Mesenchymal stem cell (in vitro differentiated cells and primary cell): ENCODE measurements around the gene ULK4.
A peak's percentile ranks its signal among the peaks of the same experiment; 100 is the strongest.

ENCODE experiments used
- DNase-seq: peaks from one replicate; pipeline ENCODE4 v3.0.0-alpha.2; 2013
- H2AFZ ChIP-seq: one replicate; pipeline ENCODE4 v1.6.1; 2013; ENCODE audit warnings: low read depth, mild to moderate bottlenecking, control low read depth, inconsistent platforms, low read length, moderate library complexity
- H2AK5ac ChIP-seq: 2 replicates; pipeline ENCODE4 v1.6.1; 2013; ENCODE audit warnings: low read length, moderate library complexity, mild to moderate bottlenecking, inconsistent platforms; ENCODE audit not compliant: severe bottlenecking
- H2BK120ac ChIP-seq: one replicate; pipeline ENCODE4 v1.6.1; 2013; ENCODE audit warnings: low read depth, mild to moderate bottlenecking, inconsistent platforms, low read length, moderate library complexity
- H2BK12ac ChIP-seq, 2 experiments: one replicate each; pipeline ENCODE4 v1.6.1; 2013; ENCODE audit warnings: inconsistent platforms in 2 of 2, low read length in 2 of 2, mild to moderate bottlenecking in 2 of 2, moderate library complexity in 2 of 2, control low read depth in 1 of 2
- H2BK15ac ChIP-seq: one replicate; pipeline ENCODE4 v1.6.1; 2013; ENCODE audit warnings: mild to moderate bottlenecking, low read depth, inconsistent platforms; ENCODE audit not compliant: poor library complexity, severe bottlenecking
- H2BK5ac ChIP-seq: 2 replicates; pipeline ENCODE4 v1.6.1; 2013; ENCODE audit warnings: low read depth, mild to moderate bottlenecking, low read length, control low read depth, inconsistent platforms; ENCODE audit not compliant: poor library complexity, severe bottlenecking
- H3K14ac ChIP-seq, 2 experiments: one replicate each; pipeline ENCODE4 v1.6.1; 2013; ENCODE audit warnings: inconsistent platforms in 2 of 2, low read length in 2 of 2, control low read depth in 1 of 2, mild to moderate bottlenecking in 1 of 2, moderate library complexity in 1 of 2
- H3K18ac ChIP-seq, 2 experiments: one replicate each; pipeline ENCODE4 v1.6.1; 2013; ENCODE audit warnings: inconsistent platforms in 2 of 2, low read length in 2 of 2, control low read depth in 1 of 2, low read depth in 1 of 2, mild to moderate bottlenecking in 1 of 2
- H3K23ac ChIP-seq, 2 experiments: one replicate each; pipeline ENCODE4 v1.6.1; 2013; ENCODE audit warnings: inconsistent platforms in 2 of 2, low read length in 2 of 2, mild to moderate bottlenecking in 2 of 2, moderate library complexity in 2 of 2, control low read depth in 1 of 2
- H3K27ac ChIP-seq: 2 replicates; pipeline ENCODE4 v1.5.1; 2013; ENCODE audit warnings: mild to moderate bottlenecking, moderate library complexity, low read length, control low read depth, inconsistent platforms; ENCODE audit not compliant: poor library complexity, severe bottlenecking
- H3K27me3 ChIP-seq, 2 experiments: 2 replicates each; pipeline versions ENCODE4 v1.6.1 to v1.7.0; 2013; ENCODE audit warnings: low read length in 2 of 2, mild to moderate bottlenecking in 2 of 2, moderate library complexity in 2 of 2, control low read depth in 1 of 2, inconsistent platforms in 1 of 2; ENCODE audit not compliant: control insufficient read depth in 1 of 2, insufficient read depth in 1 of 2
- H3K36me3 ChIP-seq, 2 experiments: 2 replicates each; pipeline versions ENCODE4 v1.6.1 to v1.7.0; 2013; ENCODE audit warnings: low read length in 2 of 2, control low read depth in 1 of 2, inconsistent platforms in 1 of 2, low read depth in 1 of 2, mild to moderate bottlenecking in 1 of 2; ENCODE audit not compliant: insufficient read depth in 2 of 2, control insufficient read depth in 1 of 2
- H3K4ac ChIP-seq, 2 experiments: one replicate each; pipeline ENCODE4 v1.6.1; 2013; ENCODE audit warnings: inconsistent platforms in 2 of 2, low read length in 2 of 2, mild to moderate bottlenecking in 2 of 2, moderate library complexity in 2 of 2, control low read depth in 1 of 2, low read depth in 1 of 2
- H3K4me1 ChIP-seq: 2 replicates; pipeline ENCODE4 v1.6.1; 2013; ENCODE audit warnings: low read depth, low read length, control low read depth; ENCODE audit not compliant: control insufficient read depth, insufficient read depth
- H3K4me2 ChIP-seq: 2 replicates; pipeline ENCODE4 v1.6.1; 2013; ENCODE audit warnings: low read length, mild to moderate bottlenecking, inconsistent platforms; ENCODE audit not compliant: poor library complexity, severe bottlenecking
- H3K4me3 ChIP-seq, 2 experiments: 2 replicates each; pipeline versions ENCODE4 v1.5.1 to v1.7.0; 2013; ENCODE audit warnings: low read length in 2 of 2, mild to moderate bottlenecking in 2 of 2, control low read depth in 1 of 2, low read depth in 1 of 2; ENCODE audit not compliant: insufficient read depth in 1 of 2
- H3K79me1 ChIP-seq: replicated peaks from 2 replicates; pipeline ENCODE4 v1.6.1; 2013; ENCODE audit warnings: mild to moderate bottlenecking, control low read depth, low read length, inconsistent platforms; ENCODE audit not compliant: poor library complexity, severe bottlenecking
- H3K9ac ChIP-seq: 2 replicates; pipeline ENCODE4 v1.7.0; 2013; ENCODE audit warnings: mild to moderate bottlenecking, low read length, moderate library complexity
- H3K9me3 ChIP-seq: 2 replicates; pipeline ENCODE4 v1.7.0; 2013; ENCODE audit warnings: mild to moderate bottlenecking, low read length; ENCODE audit not compliant: control insufficient read depth
- H4K8ac ChIP-seq: one replicate; pipeline ENCODE4 v1.6.1; 2013; ENCODE audit warnings: inconsistent platforms, mild to moderate bottlenecking, low read length, moderate library complexity
- H4K91ac ChIP-seq: one replicate; pipeline ENCODE4 v1.6.1; 2013; ENCODE audit warnings: mild to moderate bottlenecking, low read length, inconsistent platforms
- WGBS: methylation state at CpG from one replicate; pipeline ENCODE4 v1.1.7; 2013; ENCODE audit warnings: mixed read lengths; 5-methylcytosine and 5-hydroxymethylcytosine counted together

Gene ULK4

DNA sequence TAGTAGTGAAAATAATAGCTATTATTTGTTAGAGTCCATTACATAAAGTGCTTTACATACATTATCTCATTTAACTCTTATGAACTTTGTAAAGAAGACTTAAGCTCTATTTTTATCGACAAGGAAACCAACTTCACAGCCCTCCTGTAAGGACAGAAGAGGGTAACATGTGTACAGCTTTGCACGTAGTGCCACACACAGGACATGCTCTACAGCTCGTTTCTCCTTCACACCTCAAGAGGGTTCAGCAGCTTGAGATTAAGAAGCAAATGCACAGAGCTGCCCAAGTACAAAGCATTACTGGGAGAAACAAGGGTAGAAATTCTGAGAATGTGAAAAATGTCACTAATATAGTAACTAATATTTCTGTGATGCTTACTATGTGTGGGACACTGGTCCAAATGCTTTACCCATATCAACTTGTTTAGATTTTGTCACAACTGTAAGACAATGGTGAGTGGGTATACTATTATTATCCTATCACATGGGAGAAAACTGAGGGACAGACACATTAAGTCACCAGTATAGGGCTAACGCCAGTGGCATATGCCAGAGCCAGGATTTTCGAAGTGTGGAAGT is 434.8 kb downstream of the ULK4 start:
- 87% methylated on average over 4 of the region's 5 CpGs for WGBS

DNA sequence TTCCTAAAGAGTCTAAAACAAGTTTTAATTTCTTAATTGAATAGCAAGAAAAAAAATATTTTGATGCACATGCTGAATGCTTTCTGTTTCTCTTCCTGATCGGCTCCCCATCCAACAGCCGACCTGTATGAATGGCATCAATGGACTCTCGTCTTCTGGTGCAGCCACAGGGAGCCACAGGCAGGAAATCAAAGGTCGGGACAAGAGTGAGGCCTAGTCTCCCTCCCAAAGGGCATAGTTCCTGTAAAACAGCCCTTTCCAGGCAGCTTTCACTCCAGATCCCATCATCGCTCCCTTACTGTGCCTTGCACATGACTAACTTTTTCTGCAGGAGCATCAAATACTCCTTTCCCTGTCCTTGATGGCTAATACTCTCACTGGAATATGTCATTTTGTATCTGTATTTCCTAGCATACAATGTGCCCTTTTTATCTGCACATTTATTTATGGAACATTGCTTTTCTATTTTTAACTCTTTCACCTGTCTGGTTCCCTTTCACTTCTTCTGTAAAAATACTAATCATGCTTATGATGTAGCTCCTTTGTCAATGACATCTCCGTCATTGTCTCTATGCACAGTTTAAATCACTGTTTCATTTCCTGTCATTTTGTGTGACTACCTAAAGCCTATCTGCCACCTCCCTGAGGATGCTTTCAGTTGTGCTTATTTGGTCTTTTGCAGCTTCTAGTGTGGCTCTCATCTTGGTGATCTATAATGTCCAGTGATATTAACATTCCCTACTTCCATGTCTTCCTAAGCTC is 436.4 kb downstream of the ULK4 start:
- Histone ChIP-seq H2AFZ (no peak overlapping the region), H3K9me3 (no peaks in the 10 kb centered on the region), H3K4ac (no peak overlapping the region), H3K4me3 (no peak overlapping the region), H2BK15ac (no peak overlapping the region), H3K14ac (no peak overlapping the region), H3K27ac (no peak overlapping the region), H3K27me3 (no peaks in the 10 kb centered on the region), H2BK5ac (no peak overlapping the region), H4K91ac (no peak overlapping the region), H3K9ac (no peak overlapping the region), H3K36me3 (no peaks in the 10 kb centered on the region), H4K8ac (no peak overlapping the region), H3K4me2 (no peak overlapping the region), H3K4me1 (no peaks in the 10 kb centered on the region), H2BK12ac (no peak overlapping the region), H3K79me1 (no peaks in the 10 kb centered on the region), H3K18ac (no peak overlapping the region), H3K23ac (no peak overlapping the region), H2AK5ac (no peak overlapping the region), H2BK120ac (no peak overlapping the region)
- WGBS = 80% methylated on average over 6 of the region's 6 CpGs
- DNase-seq = no peak

More for the DNA sequence above, 434.8 kb downstream of the ULK4 start:
- H4K8ac ChIP-seq = no peak overlapping the region
- H3K9ac ChIP-seq = no peak overlapping the region
- no peak overlapping the region for H3K18ac ChIP-seq
- no peak overlapping the region for H2AK5ac ChIP-seq
- no peak overlapping the region for H3K4ac ChIP-seq
- H3K23ac ChIP-seq = no peak overlapping the region
- H3K4me1 ChIP-seq = no peaks in the 10 kb centered on the region
- no peak overlapping the region for H3K4me2 ChIP-seq
- no peak overlapping the region for H4K91ac ChIP-seq
- no peak overlapping the region for H3K4me3 ChIP-seq
- DNase-seq = no peak
- H2AFZ ChIP-seq = peak overlapping the region; percentile 27
- no peaks in the 10 kb centered on the region for H3K79me1 ChIP-seq
- H3K27me3 ChIP-seq = no peaks in the 10 kb centered on the region
- H2BK15ac ChIP-seq = no peak overlapping the region
- no peaks in the 10 kb centered on the region for H3K36me3 ChIP-seq
- no peak overlapping the region for H2BK12ac ChIP-seq
- H3K27ac ChIP-seq = no peak overlapping the region
- H3K9me3 ChIP-seq = no peaks in the 10 kb centered on the region
- H2BK5ac ChIP-seq = no peak overlapping the region
- H2BK120ac ChIP-seq = no peak overlapping the region
- H3K14ac ChIP-seq = no peak overlapping the region

DNA sequence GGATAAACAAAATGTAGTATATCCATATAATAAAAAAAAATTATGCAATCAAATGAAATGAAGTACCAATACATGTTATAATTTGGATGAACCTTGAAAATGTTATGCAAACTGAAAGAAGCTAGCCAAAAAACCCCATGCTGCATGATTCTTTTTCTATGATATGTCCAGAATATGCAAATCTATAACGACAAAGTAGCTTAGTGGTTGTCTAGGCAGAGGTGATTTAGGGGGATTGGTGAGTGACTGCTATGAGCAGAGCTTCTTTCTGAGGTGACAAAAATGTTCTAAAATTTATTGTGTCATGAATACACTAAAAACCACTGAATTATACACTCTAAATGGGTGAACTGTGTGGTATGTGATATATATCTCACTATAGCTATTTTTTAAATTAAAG is 438.0 kb downstream of the ULK4 start:
- 100% methylated on average over 1 of the region's 1 CpG for WGBS
- H2BK120ac ChIP-seq = no peak overlapping the region
- H3K4me2 ChIP-seq = no peak overlapping the region
- H3K4ac ChIP-seq = no peak overlapping the region
- no peak overlapping the region for H2BK15ac ChIP-seq
- no peak overlapping the region for H3K27ac ChIP-seq
- no peak overlapping the region for H4K8ac ChIP-seq
- no peak overlapping the region for H4K91ac ChIP-seq
- H3K4me3 ChIP-seq = no peak overlapping the region
- H3K79me1 ChIP-seq = no peaks in the 10 kb centered on the region
- H2BK12ac ChIP-seq = no peak overlapping the region
- H3K18ac ChIP-seq = no peak overlapping the region
- H3K23ac ChIP-seq = no peak overlapping the region
- H3K4me1 ChIP-seq = no peaks in the 10 kb centered on the region
- no peak overlapping the region for H2AK5ac ChIP-seq
- no peak for DNase-seq
- no peak overlapping the region for H2AFZ ChIP-seq
- H3K14ac ChIP-seq = no peak overlapping the region
- no peaks in the 10 kb centered on the region for H3K27me3 ChIP-seq
- H3K9me3 ChIP-seq = no peaks in the 10 kb centered on the region
- no peak overlapping the region for H3K9ac ChIP-seq
- H2BK5ac ChIP-seq = no peak overlapping the region
- H3K36me3 ChIP-seq = no peaks in the 10 kb centered on the region

DNA sequence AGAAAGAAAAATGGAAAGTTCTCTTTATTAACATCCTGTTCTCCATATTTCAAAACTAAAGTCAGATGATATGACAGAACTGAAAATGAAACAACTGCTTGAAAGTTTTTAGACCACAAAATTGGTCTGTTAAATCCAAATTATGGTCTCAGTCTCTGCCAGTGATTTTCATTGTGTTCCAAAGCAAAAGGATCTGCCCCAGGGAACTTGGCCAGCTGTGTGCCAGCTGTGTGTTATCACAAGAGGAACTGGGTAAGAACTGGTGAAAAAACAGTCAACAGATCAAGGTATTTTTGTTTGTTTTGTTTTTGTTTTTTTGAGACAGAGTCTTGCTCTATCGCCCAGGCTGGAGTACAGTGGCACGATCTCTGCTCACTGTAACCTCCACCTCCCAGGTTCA is 439.3 kb downstream of the ULK4 start:
- no peaks in the 10 kb centered on the region for H3K27me3 ChIP-seq
- H3K79me1 ChIP-seq = no peaks in the 10 kb centered on the region
- no peak overlapping the region for H3K14ac ChIP-seq
- H3K9ac ChIP-seq = no peak overlapping the region
- H3K4me3 ChIP-seq = no peak overlapping the region
- no peak overlapping the region for H2AFZ ChIP-seq
- no peak overlapping the region for H2BK12ac ChIP-seq
- 85% methylated on average over 2 of the region's 2 CpGs for WGBS
- H4K91ac ChIP-seq = no peak overlapping the region
- no peak overlapping the region for H3K27ac ChIP-seq
- no peaks in the 10 kb centered on the region for H3K36me3 ChIP-seq
- no peak overlapping the region for H3K4me2 ChIP-seq
- H2BK5ac ChIP-seq = no peak overlapping the region
- H3K23ac ChIP-seq = no peak overlapping the region
- H3K4ac ChIP-seq = no peak overlapping the region
- H3K18ac ChIP-seq = no peak overlapping the region
- no peak overlapping the region for H2BK15ac ChIP-seq
- H3K9me3 ChIP-seq = no peaks in the 10 kb centered on the region
- H2BK120ac ChIP-seq = no peak overlapping the region
- no peak overlapping the region for H4K8ac ChIP-seq
- no peak for DNase-seq
- H2AK5ac ChIP-seq = no peak overlapping the region
- no peaks in the 10 kb centered on the region for H3K4me1 ChIP-seq
